ENCODE data around the gene SLCO2A1. TPM values are rescaled to one million over a fixed set of nuclear protein-coding genes. Genes with fewer than 3 reads are reported as not detected.
A peak's percentile ranks its signal among the peaks of the same experiment; 100 is the strongest.

Gene SLCO2A1
- total RNA-seq, 3 donors from 2014 or later: 4.2 to 11.1 (median 7.5) TPM

- H3K27me3 ChIP-seq: no peaks in the 10 kb centered on the region
- no peaks in the 10 kb centered on the region for H3K36me3 ChIP-seq
- no peak overlapping the region for H3K4me3 ChIP-seq
- intact Hi-C loops (cut with DNase I; ENCODE audit: low total_unique reads): no loop called here
- no peak for DNase-seq (ENCODE audit: low spot score in 2 of 2)
- H3K9me3 ChIP-seq: peaks cover 7 to 15% of the 10 kb centered on the region in 2 donors
- H3K27ac ChIP-seq: no peak overlapping the region
- TF ChIP-seq CTCF (IDR thresholded peaks at IDR 0.05): no peak
- no peak for TF ChIP-seq POLR2AphosphoS5 (IDR thresholded peaks at IDR 0.05)
- no peak for TF ChIP-seq POLR2A (IDR thresholded peaks at IDR 0.05)
- no peaks in the 10 kb centered on the region for H3K4me1 ChIP-seq
Measured at GRCh38 chr3:134049676-134050075, 20.0 kb upstream of the SLCO2A1 start.

- no peaks in the 10 kb centered on the region for H3K36me3 ChIP-seq
- H3K27me3 ChIP-seq: no peaks in the 10 kb centered on the region
- TF ChIP-seq POLR2AphosphoS5 (IDR thresholded peaks at IDR 0.05) (no peak), CTCF (IDR thresholded peaks at IDR 0.05) (no peak), POLR2A (IDR thresholded peaks at IDR 0.05) (no peak)
- H3K27ac ChIP-seq: no peak overlapping the region
- intact Hi-C loops (cut with DNase I; ENCODE audit: low total_unique reads): no loop called here
- H3K4me3 ChIP-seq: no peak overlapping the region
- no peaks in the 10 kb centered on the region for H3K4me1 ChIP-seq
- H3K9me3 ChIP-seq: peaks cover 7 to 25% of the 10 kb centered on the region in 2 donors
- no peak for DNase-seq (ENCODE audit: low spot score in 2 of 2)
Measured at GRCh38 chr3:134048278-134048996, 18.7 kb upstream of the SLCO2A1 start.

- intact Hi-C loops (cut with DNase I; ENCODE audit: low total_unique reads): no loop called here
- Histone ChIP-seq H3K27me3 (no peaks in the 10 kb centered on the region), H3K4me1 (no peaks in the 10 kb centered on the region), H3K36me3 (no peaks in the 10 kb centered on the region), H3K9me3 (peaks cover 7 to 25% of the 10 kb centered on the region in 2 donors), H3K4me3 (no peak overlapping the region), H3K27ac (no peak overlapping the region)
- no peak for TF ChIP-seq POLR2AphosphoS5 (IDR thresholded peaks at IDR 0.05)
- TF ChIP-seq CTCF (IDR thresholded peaks at IDR 0.05): no peak
- no peak for TF ChIP-seq POLR2A (IDR thresholded peaks at IDR 0.05)
- no peak for DNase-seq (ENCODE audit: low spot score in 2 of 2)
Measured at GRCh38 chr3:134044459-134044858, 14.7 kb upstream of the SLCO2A1 start.

- no peak for DNase-seq (ENCODE audit: low spot score in 2 of 2)
Measured at GRCh38 chr3:134040066-134040465, 10.3 kb upstream of the SLCO2A1 start.

More at GRCh38 chr3:134040066-134040465, 10.3 kb upstream of the SLCO2A1 start:
- no peaks in the 10 kb centered on the region for H3K36me3 ChIP-seq
- H3K9me3 ChIP-seq: peaks cover under 1 to 13% of the 10 kb centered on the region in 2 donors
- no peaks in the 10 kb centered on the region for H3K27me3 ChIP-seq
- intact Hi-C loops (cut with DNase I; ENCODE audit: low total_unique reads): no loop called here
- no peaks in the 10 kb centered on the region for H3K4me1 ChIP-seq
- TF ChIP-seq POLR2AphosphoS5 (IDR thresholded peaks at IDR 0.05) (no peak), POLR2A (IDR thresholded peaks at IDR 0.05) (no peak), CTCF (IDR thresholded peaks at IDR 0.05) (no peak)
- peak overlapping the region in 1 of 2 donors; percentile 19 for H3K27ac ChIP-seq
- no peak overlapping the region for H3K4me3 ChIP-seq

All from breast epithelium (tissue), 4 donors.